Caki2 (cell line): ENCODE data around the gene TCF4. TPM values are rescaled to one million over a fixed set of nuclear protein-coding genes. Genes with fewer than 3 reads are reported as not detected.

ENCODE experiments used
- DNase-seq: peaks from one replicate; pipeline ENCODE4 v3.0.0-alpha.2; 2015; ENCODE audit warnings: low read depth
- in situ Hi-C: cut with HindIII; loops from 2 replicates; pipeline ENCODE4 v1.10.0; 2016; ENCODE audit warnings: low sequenced_read_pairs, low pct_unique_long_range_greater_than_20kb, mixed read lengths
- total RNA-seq: library from RNA; depleted of rRNA; stranded (reverse); fragments of >200 nt; shearing (Covaris generic); gene quantifications from 2 replicates; pipeline ENCODE4 v1.2.3, GENCODE V29; 2014; ENCODE audit warnings: low replicate concordance

TCF4 gene
- total RNA-seq, 1 experiment from 2014 or later, result 9.5 TPM

GRCh38 chr18:55515941-55516710 lies 71.9 kb downstream of the TCF4 start:
- in situ Hi-C loops, result no loop called here
- DNase-seq, result no peak

GRCh38 chr18:55515214-55515613 lies 72.8 kb downstream of the TCF4 start:
- in situ Hi-C loops, result no loop called here
- no peak for DNase-seq

- DNase-seq, result no peak
- in situ Hi-C loops, result no loop called here
These were observed 74.8 kb downstream of the TCF4 start for GRCh38 chr18:55513161-55513560.

GRCh38 chr18:55511277-55511676 lies 76.7 kb downstream of the TCF4 start:
- DNase-seq, result no peak
- in situ Hi-C loops, result no loop called here

GRCh38 chr18:55510809-55511208 lies 77.2 kb downstream of the TCF4 start:
- in situ Hi-C loops, result no loop called here

GRCh38 chr18:55509631-55510324 lies 78.2 kb downstream of the TCF4 start:
- in situ Hi-C loops, result no loop called here
- DNase-seq, result no peak

More at GRCh38 chr18:55510809-55511208, 77.2 kb downstream of the TCF4 start:
- no peak for DNase-seq

- in situ Hi-C loops, result no loop called here
These were observed 79.3 kb downstream of the TCF4 start for GRCh38 chr18:55508651-55509050.

GRCh38 chr18:55506074-55506473 lies 81.9 kb downstream of the TCF4 start:
- DNase-seq, result no peak
- in situ Hi-C loops, result no loop called here

More at GRCh38 chr18:55508651-55509050, 79.3 kb downstream of the TCF4 start:
- no peak for DNase-seq

- in situ Hi-C loops, result no loop called here
- DNase-seq, result no peak
These were observed 83.2 kb downstream of the TCF4 start for GRCh38 chr18:55504808-55505207.

GRCh38 chr18:55503167-55503820 lies 84.7 kb downstream of the TCF4 start:
- DNase-seq, result no peak
- in situ Hi-C loops, result no loop called here

GRCh38 chr18:55501982-55502710 lies 85.8 kb downstream of the TCF4 start:
- in situ Hi-C loops, result no loop called here
- DNase-seq, result no peak

- in situ Hi-C loops, result no loop called here
- no peak for DNase-seq
These were observed 86.4 kb downstream of the TCF4 start for GRCh38 chr18:55501579-55501978.

- no peak for DNase-seq
These were observed 87.5 kb downstream of the TCF4 start for GRCh38 chr18:55500316-55501086.

GRCh38 chr18:55499526-55499925 lies 88.5 kb downstream of the TCF4 start:
- no peak for DNase-seq
- in situ Hi-C loops, result no loop called here

More at GRCh38 chr18:55500316-55501086, 87.5 kb downstream of the TCF4 start:
- in situ Hi-C loops, result no loop called here

GRCh38 chr18:55497825-55498403 lies 90.1 kb downstream of the TCF4 start:
- in situ Hi-C loops, result no loop called here
- no peak for DNase-seq

GRCh38 chr18:55494899-55495298 lies 93.1 kb downstream of the TCF4 start:
- in situ Hi-C loops, result no loop called here
- DNase-seq, result no peak

- in situ Hi-C loops, result no loop called here
- no peak for DNase-seq
These were observed 93.6 kb downstream of the TCF4 start for GRCh38 chr18:55494441-55494840.

- in situ Hi-C loops, result no loop called here
- DNase-seq, result no peak
These were observed 96.4 kb downstream of the TCF4 start for GRCh38 chr18:55491616-55492015.
